Tongue (tissue), 2 donors: Measurements from ENCODE around the gene SMARCAD1. TPM values are rescaled to one million over a fixed set of nuclear protein-coding genes. Genes with fewer than 3 reads are reported as not detected.
A peak's percentile ranks its signal among the peaks of the same experiment; 100 is the strongest.
"Not testable (repeated sequence)": the region's sequence is repeated elsewhere in the genome, so short reads cannot be mapped to it uniquely, and the experiment has no call there.

ENCODE experiments used
- DNase-seq: peaks from one replicate; pipeline ENCODE4 v3.0.0-alpha.2; 2015
- total RNA-seq: library from RNA; depleted of rRNA; stranded (reverse); fragments of >200 nt; gene quantifications from one replicate; pipeline ENCODE4 v1.2.3, GENCODE V29; 2014

The SMARCAD1 gene
- total RNA-seq, 1 donor from 2014 or later = 58.3 TPM

GRCh38 chr4:94293981-94294380, 86.3 kb downstream of the SMARCAD1 start:
- not testable (repeated sequence) for DNase-seq

GRCh38 chr4:94295473-94295872, 87.8 kb downstream of the SMARCAD1 start:
- DNase-seq = not testable (repeated sequence)

- DNase-seq = no peak
Measured at GRCh38 chr4:94298725-94299252, 91.1 kb downstream of the SMARCAD1 start.

DNA sequence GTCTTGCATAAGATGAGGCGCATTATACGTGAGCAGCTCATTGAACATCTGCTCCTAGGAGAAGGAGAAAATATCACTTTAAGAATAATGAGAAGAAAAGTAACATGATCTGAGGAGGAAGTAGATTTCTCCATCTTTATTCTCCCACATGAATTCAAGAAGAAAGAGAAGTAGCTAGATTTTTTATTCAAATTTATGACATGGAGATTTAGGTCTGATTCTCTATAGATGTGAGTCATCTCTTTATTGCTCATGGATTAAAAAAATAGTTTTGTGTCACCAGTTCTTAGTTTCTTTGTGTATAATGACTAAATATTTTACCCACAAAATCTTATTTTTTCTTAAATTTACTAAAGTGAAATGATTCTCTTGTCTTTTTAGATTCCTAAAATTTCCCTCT, 94.5 kb downstream of the SMARCAD1 start:
- DNase-seq = no peak

DNA sequence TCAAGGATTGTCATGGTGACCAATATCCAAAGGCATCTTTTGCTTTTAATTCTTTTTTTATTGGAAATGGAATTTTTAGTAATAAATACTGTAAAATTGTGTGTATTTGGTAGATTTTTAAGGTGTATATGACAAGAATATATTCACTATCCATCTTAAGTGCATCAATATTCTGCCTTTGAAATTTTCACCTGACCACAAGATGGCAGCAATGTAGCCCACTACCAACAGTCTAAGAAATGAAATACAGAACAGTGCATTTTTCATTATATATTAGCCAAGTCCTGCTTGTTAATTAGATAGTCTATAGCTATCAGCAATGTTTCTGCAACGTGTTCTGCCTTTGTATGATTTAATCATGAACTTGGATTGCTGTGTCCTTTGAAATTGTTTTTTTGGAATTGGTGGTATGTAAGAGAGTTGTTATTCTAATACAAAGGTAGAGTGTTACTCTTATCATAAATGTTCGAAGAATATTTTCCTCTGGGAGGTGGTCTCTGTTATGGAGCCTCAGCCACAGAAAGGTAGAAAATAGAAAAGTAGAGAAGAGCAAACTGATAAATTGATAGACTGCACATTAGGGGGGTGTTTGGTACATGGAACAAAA, 96.8 kb downstream of the SMARCAD1 start:
- DNase-seq = peak; percentile 62

DNA sequence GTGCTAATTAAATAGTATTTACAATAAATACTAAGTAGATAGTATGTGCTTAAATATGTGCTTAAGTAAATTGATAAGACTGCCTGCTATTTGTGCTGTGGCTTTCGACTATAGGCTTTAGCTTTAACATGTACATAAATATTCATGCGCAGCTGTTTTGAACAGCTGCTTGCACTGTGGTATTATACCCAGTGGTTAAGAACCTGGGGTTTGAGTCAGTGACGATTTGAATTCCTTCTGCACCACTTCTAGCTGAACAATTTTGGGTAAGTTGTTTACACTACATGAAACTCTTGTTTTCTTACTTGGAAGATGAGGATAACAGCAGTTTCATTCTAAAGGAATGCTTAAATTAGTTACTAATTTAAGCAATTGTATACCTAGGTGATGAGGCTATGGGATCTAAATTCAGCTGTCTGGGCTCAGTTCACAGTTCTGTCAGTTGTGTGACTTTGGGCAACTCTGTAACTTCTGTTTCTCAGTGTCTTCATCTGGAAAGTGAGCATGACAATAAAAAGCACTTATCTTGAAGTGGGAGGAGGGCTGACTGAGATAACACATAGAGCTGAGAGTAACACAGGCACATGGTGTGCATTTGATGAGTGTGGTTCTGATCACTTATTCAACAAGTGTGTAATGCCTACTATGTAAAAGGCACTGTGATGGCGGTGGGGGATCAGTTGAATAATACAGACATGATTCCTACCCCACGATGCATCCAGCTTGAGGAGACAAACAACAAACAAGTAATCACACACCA, 98.0 kb downstream of the SMARCAD1 start:
- DNase-seq = peak; percentile 65

DNA sequence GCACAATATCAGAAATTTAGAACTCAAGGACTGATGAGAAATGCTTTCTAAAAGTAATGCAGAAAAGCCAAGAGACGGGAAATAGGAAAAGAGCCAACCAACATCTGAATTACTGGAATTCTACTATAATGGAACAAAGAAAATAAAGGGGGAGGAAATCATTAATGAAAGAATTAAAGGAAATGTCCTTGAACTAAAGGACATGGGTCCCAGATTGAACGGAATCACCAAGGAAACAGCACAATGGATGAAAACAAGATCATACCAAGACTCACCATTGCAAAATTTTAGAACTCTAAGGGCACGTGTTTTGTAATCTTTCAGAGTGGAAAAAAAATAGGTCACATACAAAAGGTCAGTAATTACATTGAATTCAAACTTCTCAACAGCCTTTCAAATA, 99.0 kb downstream of the SMARCAD1 start:
- no peak for DNase-seq

GRCh38 chr4:94307231-94307871, 99.7 kb downstream of the SMARCAD1 start:
- DNase-seq = peak; percentile 5

- not testable (repeated sequence) for DNase-seq
Measured at GRCh38 chr4:94319927-94320326, 112.3 kb downstream of the SMARCAD1 start.

DNA sequence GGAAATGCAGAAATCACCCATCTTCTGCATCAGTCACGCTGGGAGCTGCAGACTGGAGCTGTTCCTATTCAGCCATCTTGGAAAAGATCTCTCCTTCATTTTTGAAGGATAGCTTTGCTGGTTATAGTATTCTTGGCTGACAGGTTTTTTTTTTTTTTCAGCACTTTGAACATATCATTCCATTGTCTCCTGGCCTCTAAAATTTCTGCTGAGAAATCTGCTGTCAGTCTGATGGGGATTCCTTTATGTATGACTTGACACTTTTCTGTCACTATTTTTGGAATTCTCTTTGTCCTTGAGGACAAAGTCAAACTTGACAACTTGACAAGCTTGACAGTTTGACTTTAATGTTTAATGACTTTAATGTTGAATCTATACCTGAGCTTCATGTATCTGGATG, 118.2 kb downstream of the SMARCAD1 start:
- no peak for DNase-seq

DNA sequence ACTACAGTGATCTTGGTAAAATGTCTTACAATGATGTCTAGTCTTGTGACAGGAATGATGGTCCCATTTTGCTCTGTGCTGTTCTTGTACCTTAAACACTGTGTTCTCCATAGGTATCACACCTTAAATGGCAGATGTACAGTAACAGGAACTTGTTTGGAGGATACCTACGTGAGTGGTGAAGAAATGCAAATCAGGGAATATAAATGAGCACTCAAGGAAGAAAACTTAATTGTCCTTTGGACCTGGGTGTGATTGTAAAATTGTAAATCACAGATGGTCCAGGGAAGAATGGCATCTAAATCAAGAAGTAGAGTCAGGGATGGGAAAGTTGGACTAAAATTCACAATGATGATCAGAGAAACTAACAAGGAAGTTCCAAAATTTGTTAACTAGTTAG, 122.3 kb downstream of the SMARCAD1 start:
- no peak for DNase-seq

DNA sequence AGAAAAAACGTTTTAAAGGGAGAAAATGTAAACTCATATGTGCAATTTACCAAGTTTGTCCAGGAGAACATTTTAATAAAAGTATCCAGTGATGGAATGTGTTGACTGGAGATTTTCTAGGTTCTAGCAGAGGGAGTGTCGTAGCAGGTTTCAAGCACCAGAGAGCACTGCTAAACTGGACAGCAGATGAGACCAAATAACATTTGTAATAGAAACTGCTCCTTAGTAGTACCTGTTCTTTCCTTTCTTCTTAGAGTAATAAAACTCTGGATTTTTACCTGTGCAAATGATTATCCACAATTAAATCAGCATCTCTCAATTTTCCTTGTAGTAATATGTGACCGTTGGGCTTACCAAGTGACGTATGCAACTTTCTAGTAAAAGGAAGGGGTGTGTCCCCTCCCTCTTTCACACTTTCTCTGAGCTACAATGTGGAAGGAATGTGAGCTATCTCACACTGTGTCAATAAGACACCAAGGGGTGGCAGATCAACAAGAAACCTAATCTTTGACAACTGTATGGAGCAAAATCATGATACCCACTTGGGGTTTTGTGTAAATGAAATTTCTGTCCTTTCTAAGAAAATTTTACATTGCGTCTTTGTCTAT, 125.4 kb downstream of the SMARCAD1 start:
- DNase-seq = no peak

DNA sequence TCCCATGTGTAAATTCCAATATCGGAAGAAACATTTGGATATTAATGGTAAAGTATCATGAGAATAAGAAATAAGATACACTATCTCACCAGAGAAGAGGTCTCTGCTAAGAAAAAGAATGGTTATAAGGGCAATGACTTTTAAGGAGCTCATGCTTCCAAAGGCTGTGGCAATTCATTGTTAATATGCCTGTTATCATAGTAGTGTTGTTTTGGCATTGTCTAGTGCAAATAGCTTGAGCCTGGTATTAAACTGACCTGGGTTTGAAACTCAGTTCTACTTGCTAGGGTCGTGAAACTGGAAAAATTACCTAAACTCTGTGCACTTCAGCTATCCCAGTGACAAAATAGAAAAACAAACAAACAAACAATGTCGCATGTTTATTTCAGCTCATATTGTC, 126.2 kb downstream of the SMARCAD1 start:
- no peak for DNase-seq

GRCh38 chr4:94334476-94334875, 126.8 kb downstream of the SMARCAD1 start:
- DNase-seq = no peak

GRCh38 chr4:94334962-94335361, 127.3 kb downstream of the SMARCAD1 start:
- no peak for DNase-seq

GRCh38 chr4:94336303-94336702, 128.6 kb downstream of the SMARCAD1 start:
- no peak for DNase-seq

- DNase-seq = not testable (repeated sequence)
Measured at GRCh38 chr4:94336791-94337190, 129.1 kb downstream of the SMARCAD1 start.

GRCh38 chr4:94338681-94339351, 131.2 kb downstream of the SMARCAD1 start:
- no peak for DNase-seq

DNA sequence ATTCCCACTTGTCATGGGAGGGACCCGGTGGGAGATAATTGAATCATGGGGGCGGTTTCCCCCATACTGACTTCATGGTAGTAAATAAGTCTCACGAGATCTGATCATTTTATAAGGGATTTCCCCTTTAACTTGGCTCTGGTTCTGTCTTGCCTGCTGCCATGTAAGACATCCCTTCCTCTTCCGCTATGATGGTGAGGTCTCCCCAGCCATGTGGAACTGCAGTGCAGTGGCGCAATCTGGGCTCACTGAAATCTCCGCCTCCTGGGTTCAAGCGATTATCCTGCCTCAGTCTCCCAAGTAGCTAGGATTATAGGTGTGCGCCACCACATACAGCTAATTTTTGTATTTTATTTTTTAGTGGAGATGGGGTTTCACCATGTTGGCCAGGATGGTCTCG, 132.1 kb downstream of the SMARCAD1 start:
- no peak for DNase-seq
